NK-92 (cell line): ENCODE results near the gene PLAC1.

Experiments used
- DNase-seq: peaks from one replicate; lab custom pipeline; 2025; ENCODE audit not compliant: unreplicated experiment; lab: John Stamatoyannopoulos, UW

Gene PLAC1

GRCh38 chrX:134658002-134658759, at the start of gene PLAC1:
Gene PLAC1 (minus strand): TSS chrX:134658471. CDS start chrX:134566682, 91,789 bp downstream.
- DNase-seq = no peak

- no peak for DNase-seq
Observed at GRCh38 chrX:134706138-134706537, 47.9 kb upstream of the PLAC1 start.

DNA sequence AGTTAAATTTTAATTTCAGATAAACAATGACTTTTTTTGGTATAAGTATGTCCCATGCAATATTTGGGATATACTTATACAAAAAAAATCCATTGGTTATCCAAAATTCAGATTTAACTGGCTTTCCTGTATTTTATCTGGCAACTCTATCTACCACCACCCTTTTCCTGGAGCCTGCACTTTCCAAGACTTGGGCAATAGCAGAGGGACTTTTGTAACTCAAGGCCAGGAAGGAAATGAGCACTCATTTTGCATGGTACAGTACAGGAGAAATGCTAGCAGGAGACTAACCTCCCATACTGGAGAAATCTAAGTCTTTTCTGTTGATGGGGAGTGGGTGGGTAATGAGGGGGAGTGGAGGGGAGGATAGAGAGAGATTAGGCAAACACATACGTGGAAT, 37.7 kb upstream of the PLAC1 start:
- no peak for DNase-seq

DNA sequence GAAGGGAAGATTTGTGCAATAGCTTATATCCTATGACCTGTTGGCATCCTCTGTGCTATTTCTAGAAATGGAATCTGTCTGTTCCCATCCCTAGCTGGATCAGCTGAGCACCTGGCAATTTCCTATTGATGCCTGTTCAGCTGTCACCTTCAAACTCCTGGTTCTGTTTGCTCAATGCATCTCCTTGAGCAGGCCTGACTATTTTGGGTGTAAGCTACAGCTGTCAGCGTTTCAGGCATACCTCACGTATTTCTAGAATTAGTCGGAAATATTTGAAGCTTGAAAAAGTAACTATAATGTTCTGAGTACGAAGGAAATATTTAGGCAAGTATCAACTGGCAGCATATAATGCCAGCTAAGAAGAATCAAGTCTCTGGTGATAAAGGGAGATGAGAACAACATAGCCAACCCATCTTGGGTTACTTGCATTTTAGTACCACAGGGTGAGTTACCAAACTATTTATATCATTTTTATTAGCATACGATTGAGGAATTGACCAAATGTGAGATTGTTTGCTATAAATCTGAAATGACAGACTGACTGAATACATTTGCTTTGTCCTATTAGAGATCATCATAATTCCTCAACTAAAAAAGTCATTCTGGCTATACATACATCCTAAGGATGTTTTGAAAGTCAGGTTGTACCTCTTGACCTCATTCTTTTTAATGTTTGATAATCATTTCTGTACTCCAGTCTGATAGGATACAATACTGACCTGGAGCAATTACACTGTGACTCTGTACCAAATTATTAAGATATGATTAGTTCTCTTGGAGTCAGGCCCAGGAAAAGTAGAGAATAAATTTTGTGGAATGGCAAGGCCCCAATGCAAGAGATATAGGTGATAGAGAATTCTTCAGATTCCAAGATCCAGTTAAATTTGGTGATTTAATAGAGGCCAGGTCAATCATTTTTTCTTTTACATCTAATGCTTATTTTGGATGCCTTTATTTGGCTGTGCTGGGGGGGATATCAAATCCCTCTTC, 36.4 kb upstream of the PLAC1 start:
- DNase-seq = no peak

DNA sequence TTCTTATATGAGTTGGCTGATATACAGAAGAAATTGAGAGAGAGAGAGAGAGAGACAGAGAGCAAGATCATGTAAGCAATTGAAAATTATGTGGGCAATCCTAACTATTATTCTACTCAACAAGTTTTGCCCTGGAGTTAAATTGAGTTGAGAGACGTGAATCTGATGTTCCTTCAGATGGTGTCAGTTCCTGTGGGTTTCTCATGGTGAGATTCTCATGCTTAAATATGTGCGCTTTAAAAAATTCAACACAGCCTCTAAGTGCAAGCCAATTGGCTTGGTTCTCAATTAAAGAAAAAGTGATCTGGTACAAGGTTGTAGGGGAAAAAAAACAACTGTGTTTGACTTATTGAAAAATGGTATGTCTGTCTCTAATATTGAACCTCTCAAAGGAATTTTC, 35.4 kb upstream of the PLAC1 start:
- DNase-seq = no peak

DNA sequence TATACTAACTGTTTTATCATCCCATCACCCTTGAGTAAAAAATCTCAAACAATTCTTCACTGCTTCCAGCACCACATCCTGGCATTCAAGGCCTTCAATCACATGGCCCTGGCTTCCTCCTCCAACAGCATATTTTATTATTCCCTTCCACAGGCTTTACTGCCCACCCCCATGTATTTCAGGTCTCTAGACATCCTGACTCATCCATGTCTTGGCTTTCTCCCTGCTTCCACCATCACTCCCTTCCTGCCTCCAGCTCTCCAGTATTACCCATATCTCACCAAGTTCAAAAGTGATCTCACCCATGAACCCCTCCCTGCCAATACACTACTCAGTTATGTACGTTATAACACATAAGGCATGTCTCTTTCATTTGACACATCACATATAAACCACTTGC, 34.7 kb upstream of the PLAC1 start:
- DNase-seq = no peak

- no peak for DNase-seq
Observed at GRCh38 chrX:134692233-134692632, 34.0 kb upstream of the PLAC1 start.

- no peak for DNase-seq
Observed at GRCh38 chrX:134691453-134691852, 33.2 kb upstream of the PLAC1 start.

DNA sequence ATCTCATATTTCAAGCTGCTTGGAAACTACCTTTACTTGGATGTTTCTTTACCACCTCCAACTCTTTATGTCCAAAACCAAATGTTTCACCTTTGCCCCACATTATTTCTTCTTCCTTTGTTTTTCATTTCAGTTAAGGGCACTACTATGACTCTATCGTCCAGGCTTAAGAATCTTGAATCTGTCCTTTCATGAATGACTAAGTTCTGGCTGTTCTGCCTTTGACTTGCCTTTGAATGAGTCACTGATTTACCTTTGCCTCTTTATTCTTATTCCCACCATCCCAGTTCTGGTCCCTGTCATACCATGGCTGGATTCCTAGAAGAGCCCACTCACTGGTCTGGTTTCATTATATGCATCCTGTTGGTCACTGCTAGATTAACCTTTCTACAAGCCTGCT, 30.6 kb upstream of the PLAC1 start:
- DNase-seq = no peak

GRCh38 chrX:134688031-134688823, 30.0 kb upstream of the PLAC1 start:
- DNase-seq = no peak

DNA sequence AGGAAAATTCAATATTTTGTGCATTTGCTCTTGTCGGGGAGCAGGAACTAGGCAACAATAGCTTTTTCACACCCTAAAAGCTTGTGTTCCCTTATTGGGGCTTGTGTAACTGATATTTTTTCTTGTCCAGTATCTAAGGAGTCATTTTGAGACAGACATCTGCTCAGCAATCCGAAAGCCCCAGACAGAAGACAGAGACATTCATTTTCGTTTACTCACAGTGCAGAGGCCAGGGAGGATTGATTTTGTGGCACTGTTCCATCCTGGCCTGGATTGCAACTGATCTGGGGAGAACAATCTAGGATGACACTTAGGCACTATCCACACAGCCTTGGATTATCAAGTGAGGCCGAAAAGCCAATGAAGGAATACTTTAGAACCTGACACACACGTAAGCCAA, 27.4 kb upstream of the PLAC1 start:
- no peak for DNase-seq

GRCh38 chrX:134684956-134685355, 26.7 kb upstream of the PLAC1 start:
- DNase-seq = no peak

DNA sequence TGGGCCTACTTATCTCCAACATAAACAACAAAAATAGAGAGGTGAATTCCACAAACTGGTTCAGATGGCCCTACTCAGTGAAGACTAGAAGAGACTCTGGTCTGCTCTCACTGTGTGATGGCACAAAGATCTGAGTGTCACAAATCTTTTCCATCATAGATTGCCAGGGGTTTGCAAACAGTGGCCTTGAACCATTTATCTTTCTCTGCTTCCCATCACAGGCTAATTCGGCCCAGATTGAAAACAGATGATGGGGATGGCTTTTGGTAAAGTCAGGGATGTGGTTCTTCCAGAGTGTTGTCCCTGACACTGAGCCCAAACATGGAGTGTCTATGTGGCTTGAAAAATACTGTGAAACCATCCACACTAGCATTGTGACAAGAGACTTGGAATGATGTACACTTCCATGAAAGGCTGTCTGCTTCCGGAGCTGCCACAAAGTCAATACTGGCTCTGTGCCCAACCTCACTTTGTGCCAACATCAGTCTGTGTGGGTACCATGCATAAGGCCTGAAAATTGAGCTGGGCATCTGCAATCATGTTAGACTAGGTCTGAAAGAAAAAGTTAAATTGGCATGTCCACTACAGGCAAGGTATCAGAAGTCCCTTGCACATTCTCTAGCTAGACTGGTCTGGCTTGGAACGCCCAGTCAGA, 25.2 kb upstream of the PLAC1 start:
- no peak for DNase-seq

GRCh38 chrX:134682081-134682480, 23.8 kb upstream of the PLAC1 start:
- no peak for DNase-seq

- DNase-seq = no peak
Observed at GRCh38 chrX:134679644-134680043, 21.4 kb upstream of the PLAC1 start.

DNA sequence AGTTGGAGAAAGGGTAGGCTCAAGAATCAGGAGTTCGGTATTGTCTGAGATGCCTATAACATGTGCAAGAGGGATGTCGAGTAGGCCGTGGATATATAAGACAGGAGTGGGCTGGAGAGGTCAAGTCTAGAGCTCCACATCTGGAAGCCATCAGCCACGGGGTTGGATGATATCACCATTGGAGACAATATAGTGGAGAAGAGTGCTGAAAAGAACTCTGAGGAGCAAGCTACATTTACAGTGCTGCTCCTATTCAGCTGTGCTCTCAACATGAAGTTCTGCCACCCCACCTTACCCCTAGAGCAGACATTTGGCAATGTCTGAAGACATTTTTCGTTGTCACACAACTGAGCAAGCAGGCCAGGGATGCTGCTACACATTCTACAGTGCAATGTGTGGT, 20.9 kb upstream of the PLAC1 start:
- DNase-seq = no peak

DNA sequence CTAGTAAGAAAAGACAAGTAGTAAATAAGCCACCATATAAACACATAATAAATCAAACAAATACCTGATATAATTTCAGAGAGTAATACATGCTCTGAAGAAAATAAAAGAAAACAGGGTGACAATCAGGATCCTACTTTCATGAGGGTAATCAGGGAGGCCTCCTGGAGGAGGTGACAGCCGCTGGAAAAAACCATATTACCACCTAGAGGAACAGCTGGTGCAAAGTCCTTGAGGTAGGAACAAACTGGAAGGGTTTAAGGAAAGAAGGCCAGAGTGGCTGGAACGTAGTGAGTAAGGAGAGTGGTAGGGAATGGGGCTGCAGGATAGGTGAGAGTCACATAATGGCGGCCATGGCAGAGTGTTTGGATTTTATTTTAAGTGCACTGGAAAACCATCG, 19.1 kb upstream of the PLAC1 start:
- no peak for DNase-seq

DNA sequence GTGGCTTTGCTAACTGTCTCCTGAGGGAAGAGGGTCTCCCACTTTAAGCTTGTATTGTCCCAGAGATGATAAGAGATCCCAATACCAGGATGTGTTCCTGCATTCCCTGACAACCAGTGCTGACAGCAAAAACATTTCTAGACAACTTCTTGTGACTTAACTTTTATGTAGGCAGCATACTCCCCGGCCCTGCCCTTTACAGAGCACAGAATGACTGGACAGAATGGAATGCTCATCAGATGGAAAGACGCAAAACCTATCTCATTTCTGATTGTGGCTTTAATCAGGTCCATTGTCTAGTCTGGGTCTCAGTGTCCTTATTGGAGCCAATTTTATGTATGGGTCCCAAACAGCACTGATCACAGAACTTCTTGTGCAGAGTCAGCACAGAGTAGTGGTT, 18.2 kb upstream of the PLAC1 start:
- DNase-seq = no peak

GRCh38 chrX:134673123-134673522, 14.9 kb upstream of the PLAC1 start:
- DNase-seq = no peak

GRCh38 chrX:134672101-134672500, 13.8 kb upstream of the PLAC1 start:
- DNase-seq = no peak

DNA sequence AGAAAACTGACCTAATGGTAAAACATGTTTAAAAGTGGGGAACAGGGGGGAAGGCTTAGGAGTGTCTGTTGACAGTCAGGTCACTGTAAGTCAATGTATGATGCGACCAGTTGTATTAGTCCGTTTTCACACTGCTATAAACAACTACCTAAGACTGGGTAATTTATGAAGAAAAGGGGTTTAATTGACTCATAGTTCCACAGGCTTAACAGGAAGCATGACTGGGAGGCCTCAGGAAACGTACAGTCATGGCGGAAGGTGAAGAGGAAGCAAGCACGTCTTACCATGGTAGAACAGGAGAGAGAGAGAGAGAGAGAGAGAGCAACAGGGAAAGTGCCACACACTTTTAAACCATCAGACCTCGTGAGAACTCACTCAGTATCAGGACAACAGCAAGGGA, 13.0 kb upstream of the PLAC1 start:
- no peak for DNase-seq
